Measurements from ENCODE around the gene PRKAG2.

DNA sequence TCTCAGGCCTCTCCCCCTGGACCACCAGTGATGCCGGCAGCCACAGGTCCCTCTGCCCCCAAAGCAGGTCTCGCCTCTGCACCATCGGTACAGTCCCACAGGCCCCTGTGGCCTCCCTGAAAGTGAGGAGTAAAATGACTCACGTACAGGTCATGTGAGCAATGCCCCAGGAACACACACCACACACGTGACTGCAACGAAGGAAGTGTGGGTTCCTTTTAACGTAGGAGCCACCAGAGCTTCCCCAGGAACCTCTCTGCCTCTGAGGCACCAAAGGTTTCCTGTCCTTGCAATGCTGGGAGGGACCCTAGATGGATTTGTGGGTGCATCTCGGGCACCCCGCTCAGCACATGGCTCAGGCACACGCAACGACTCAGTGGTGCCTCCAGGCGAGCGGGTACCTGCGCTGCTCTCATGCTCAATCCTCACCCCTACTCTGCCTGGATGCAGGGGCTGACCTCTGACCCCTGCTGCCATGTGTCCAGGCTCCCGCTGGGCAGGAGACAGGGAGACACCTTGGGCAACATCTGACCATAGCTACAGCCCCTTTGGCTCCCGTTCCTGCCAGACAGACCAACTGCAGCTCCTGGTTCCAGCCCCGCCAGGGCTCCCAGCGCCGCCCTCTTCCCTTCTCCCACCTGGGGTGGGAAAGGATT is 120.7 kb downstream of the PRKAG2 start:
- TF ChIP-seq CTCF (IDR thresholded peaks at IDR 0.05) = no peak
- no peak for TF ChIP-seq POLR2A (IDR thresholded peaks at IDR 0.05)

All from thyroid gland (tissue), 4 donors.